ENCODE results near the gene PPIG. TPM values are rescaled to one million over a fixed set of nuclear protein-coding genes. Genes with fewer than 3 reads are reported as not detected.
"Not testable (repeated sequence)": the region's sequence is repeated elsewhere in the genome, so short reads cannot be mapped to it uniquely, and the experiment has no call there.

Gene PPIG
- total and polyA plus RNA-seq, 9 of the 15 experiments (the other 6 are each of a cell fraction or from before 2014, with no cell fraction given) = 52.5 to 166 (median 124) TPM

GRCh38 chr2:169570752-169571151 is 13.4 kb upstream of the PPIG start:
- H3K9me3 ChIP-seq (replicated peaks; ENCODE audit: control insufficient read depth, insufficient read depth, low read depth, low read length); H4K20me1 ChIP-seq (replicated peaks; ENCODE audit: control insufficient read depth, insufficient read depth, low read length); H3K27me3 ChIP-seq (ENCODE audit: control insufficient read depth in 2 of 2, insufficient read depth in 2 of 2, low read length in 2 of 2); H3K9me1 ChIP-seq (ENCODE audit: control insufficient read depth, insufficient read depth, low read length); CTCF ChIA-PET (ENCODE audit: low intra/inter-chr PET ratio); DNase-seq (ENCODE audit: extremely low read depth in 1 of 4, low spot score in 3 of 4); in situ Hi-C loops (cut with MboI); H2AFZ ChIP-seq (ENCODE audit: low read depth, low read length); POLR2A ChIA-PET; BruUV-seq (replicated peaks); FAIRE-seq; TF ChIP-seq ATF3 (CRISPR knock-in tag; conservative IDR thresholded peaks at IDR 0.05); ZBTB40 (CRISPR knock-in tag; IDR thresholded peaks at IDR 0.05); NR2C1 (tag; IDR thresholded peaks at IDR 0.05): not testable (repeated sequence)
- peak overlapping the region; percentile 31 to 80; a peak in 3 of 4 replicates for H3K9ac ChIP-seq (ENCODE audit: insufficient read depth in 1 of 2, low read depth in 2 of 2, low read length in 2 of 2)
- peak overlapping the region; percentile 23 for H3K4me3 ChIP-seq
- peak; percentile 1; the same call in 1 of the 3 replicates for ATAC-seq
- peak overlapping the region; percentile 85; the same call in 1 of the 3 replicates for H3K27ac ChIP-seq (ENCODE audit: extremely low read depth, low read depth, low read length)
- peaks cover 4 to 18% of the 10 kb centered on the region in 2 experiments; a peak in 4 of 5 replicates for H3K4me1 ChIP-seq (replicated peaks in 1 of 2; ENCODE audit: control insufficient read depth in 2 of 2, insufficient read depth in 2 of 2, low read length in 2 of 2)
- 53% methylated on average over 4 of the region's 4 CpGs for WGBS (ENCODE audit: insufficient coverage, low coverage, missing lambda C conversion rate)
- peak overlapping the region; percentile 63 for H3K4me2 ChIP-seq (ENCODE audit: insufficient read depth, low read length)
- H3K79me2 ChIP-seq (ENCODE audit: control insufficient read depth, insufficient read depth, low read length) = peaks cover 66% of the 10 kb centered on the region
- intact Hi-C loops (cut with micrococcal nuclease) = loop anchor here (5.0 to 10.0 kb wide), 2 partner anchors 102 to 354 kb away; no protein-coding TSS in a partner anchor
- H3K36me3 ChIP-seq (ENCODE audit: control insufficient read depth, insufficient read depth, low read length) = peaks cover 39% of the 10 kb centered on the region
- peak in 1 of 2 experiments; percentile 71; a peak in 2 of 4 replicates for TF ChIP-seq KDM1A (IDR thresholded peaks at IDR 0.05)
- TF ChIP-seq FOSL1 (tag; conservative IDR thresholded peaks at IDR 0.05) = peak; percentile 57
- TF ChIP-seq CC2D1A (IDR thresholded peaks at IDR 0.05) = peak; percentile 21; the same call in 1 of the 2 replicates
- peak; percentile 78 for TF ChIP-seq DPF2 (IDR thresholded peaks at IDR 0.05)
- TF ChIP-seq SMARCA4 (IDR thresholded peaks at IDR 0.05) = peak; percentile 65
- peak; percentile 76 for TF ChIP-seq ATF3 (IDR thresholded peaks at IDR 0.05)
- peak; percentile 84 for TF ChIP-seq EGR1 (conservative IDR thresholded peaks at IDR 0.05)
- peak; percentile 34; the same call in 1 of the 2 replicates for TF ChIP-seq GATA2 (CRISPR knock-in tag; IDR thresholded peaks at IDR 0.05)
- TF ChIP-seq ZBTB40 (IDR thresholded peaks at IDR 0.05) = 0 out of 2 replicates have a peak, but pooled peaks have one; percentile 8
- TF ChIP-seq ATF7 (IDR thresholded peaks at IDR 0.05) = 0 out of 2 replicates have a peak, but pooled peaks have one; percentile 28
- TF ChIP-seq SMARCC2 (IDR thresholded peaks at IDR 0.05; ENCODE audit: low read depth) = 0 out of 2 replicates have a peak, but pooled peaks have one; percentile 40
- peak; percentile 18; the same call in 1 of the 2 replicates for TF ChIP-seq NR2C1 (IDR thresholded peaks at IDR 0.05)
